Body of pancreas (tissue), 4 donors: ENCODE results near the gene TLN1.
A peak's percentile ranks its signal among the peaks of the same experiment; 100 is the strongest.

ENCODE experiments used
- CTCF ChIP-seq, 7 experiments: fragments of 450-650 bp in 4 of 7; fragments of 200-600 bp in 3 of 7; sonication (generic) in 3 of 7; IDR thresholded peaks; one replicate each; pipeline ENCODE4 v1.5.1; 2016 to 2019; ENCODE audit warnings: antibody characterized with exemption in 7 of 7
- POLR2A ChIP-seq, 3 donors: fragments of 450-650 bp; IDR thresholded peaks; one replicate each; pipeline ENCODE4 v1.6.1; 2016; ENCODE audit warnings: antibody characterized with exemption in 3 of 3, mild to moderate bottlenecking in 2 of 3

GRCh38 chr9:35729700-35730485, 2.1 kb downstream of the TLN1 start:
- TF ChIP-seq CTCF (IDR thresholded peaks at IDR 0.05) (peak; percentile 21 to 71 (median 47)), POLR2A (IDR thresholded peaks at IDR 0.05) (no peak)
